NAMALWA (cell line): ENCODE results near the gene RHOB.

Experiments used
- DNase-seq: peaks from one replicate; pipeline ENCODE4 v3.0.0-alpha.2; 2015; ENCODE audit warnings: low spot score

RHOB gene

GRCh38 chr2:20475567-20475952 lies 28.7 kb downstream of the RHOB start:
- DNase-seq, result no peak

GRCh38 chr2:20476481-20476880 lies 29.6 kb downstream of the RHOB start:
- DNase-seq, result no peak

- no peak for DNase-seq
Measured at GRCh38 chr2:20476950-20477349, 30.1 kb downstream of the RHOB start.

DNA sequence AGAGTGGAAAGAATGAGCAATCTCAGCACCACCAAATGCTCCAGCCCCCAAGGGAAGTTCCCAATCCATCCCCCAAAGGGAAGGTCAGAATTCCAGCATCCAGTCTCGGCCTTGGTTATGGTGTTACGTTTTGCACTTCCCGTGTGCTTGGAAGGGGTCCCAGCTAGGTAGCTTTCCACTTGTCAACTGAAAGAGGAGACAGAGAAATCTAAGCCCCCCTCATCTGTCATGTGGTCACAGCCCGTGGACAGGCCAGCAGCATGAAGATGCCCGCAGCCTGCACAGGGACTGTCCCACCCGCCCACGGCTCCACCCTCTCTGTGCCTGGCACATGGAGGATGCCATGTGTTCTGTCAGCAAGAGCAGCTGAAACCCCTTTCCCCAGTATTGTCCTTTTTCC lies 32.1 kb downstream of the RHOB start:
- no peak for DNase-seq

DNA sequence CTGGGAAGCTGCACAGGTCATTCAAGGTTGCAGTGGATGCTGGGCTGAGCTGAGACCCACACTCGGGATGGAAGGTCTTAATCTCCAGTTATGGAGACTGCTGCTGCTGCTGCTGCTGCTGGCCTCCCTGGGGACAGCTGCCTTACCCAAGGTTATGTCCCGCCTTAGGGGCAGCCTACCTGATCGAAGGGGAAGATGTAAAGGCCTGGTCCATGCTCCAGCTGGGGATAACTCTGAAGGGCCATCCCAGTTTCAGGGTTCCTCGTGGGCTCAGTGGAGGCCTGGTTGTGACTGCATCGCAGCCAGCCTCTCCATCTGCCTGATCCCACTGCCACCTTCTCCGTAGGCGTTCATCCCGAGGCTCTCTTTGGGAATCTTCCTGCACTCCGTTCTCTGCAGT lies 33.0 kb downstream of the RHOB start:
- DNase-seq, result no peak

DNA sequence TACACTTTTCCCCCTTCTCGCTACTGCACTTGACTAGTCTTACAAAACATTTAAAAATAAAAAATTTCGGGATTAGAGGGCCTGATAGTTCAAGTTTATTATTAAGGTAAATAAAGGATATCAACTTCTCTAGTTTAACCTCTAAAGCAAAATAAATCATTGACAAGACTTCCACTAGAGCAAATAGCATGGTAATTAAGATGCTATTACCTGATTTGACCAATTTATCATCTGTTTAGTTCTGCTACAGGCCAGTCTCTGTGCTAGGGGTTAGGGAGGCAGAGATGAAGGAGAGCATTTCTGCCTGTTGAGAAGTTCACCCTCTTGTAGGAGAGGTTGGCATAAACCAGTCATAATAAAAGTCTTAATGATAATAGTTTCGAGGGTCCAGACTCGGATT lies 34.0 kb downstream of the RHOB start:
- no peak for DNase-seq

DNA sequence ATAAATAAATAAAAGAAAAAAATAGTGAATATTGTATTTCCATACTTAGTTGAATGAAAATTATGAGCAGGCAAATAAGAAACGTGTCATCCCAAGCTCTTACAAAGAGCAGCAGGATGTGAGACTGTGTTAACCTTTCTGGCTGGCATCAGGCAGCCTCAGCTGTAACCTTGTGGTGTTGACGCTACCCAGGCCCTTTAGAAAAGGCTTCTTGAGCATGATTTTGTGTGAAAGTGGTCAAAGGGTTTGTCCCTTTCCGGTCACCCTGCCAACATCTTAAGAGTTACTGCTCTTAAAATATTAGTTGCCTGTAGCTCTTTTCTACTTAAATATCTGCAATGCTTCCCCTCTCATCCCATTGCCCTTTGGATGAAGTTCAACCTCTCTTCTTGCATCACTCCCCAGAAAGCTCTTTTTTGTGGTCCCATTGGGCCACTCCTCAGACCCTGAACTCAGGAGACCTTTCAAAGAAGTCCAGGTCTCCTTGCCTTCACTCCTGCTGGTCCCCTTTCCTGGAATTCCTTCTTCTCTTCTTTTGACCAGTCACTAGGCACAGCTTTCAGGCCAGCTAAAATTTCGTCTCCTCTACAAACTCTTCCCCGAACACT lies 35.0 kb downstream of the RHOB start:
- no peak for DNase-seq

DNA sequence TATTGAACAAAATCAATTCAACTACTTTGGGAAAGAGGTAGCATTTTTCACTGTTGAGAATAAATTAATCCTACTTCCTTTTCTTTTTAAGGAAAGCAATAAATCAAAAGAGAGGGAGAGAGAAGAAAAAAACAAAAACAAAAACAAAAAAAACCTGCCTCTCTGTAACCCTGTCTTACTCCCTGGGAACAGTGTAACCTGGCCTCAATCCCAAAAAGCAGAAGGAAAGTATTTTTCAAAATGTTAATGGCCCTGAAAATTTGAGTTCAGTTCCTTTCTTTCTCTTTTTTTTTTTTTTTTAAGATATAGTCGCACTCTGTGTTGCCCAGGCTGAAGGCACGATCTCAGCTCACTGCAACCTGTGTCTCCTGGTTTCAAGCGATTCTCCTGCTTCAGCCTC lies 35.9 kb downstream of the RHOB start:
- DNase-seq, result no peak

GRCh38 chr2:20483194-20483895 lies 36.5 kb downstream of the RHOB start:
- DNase-seq, result no peak

- DNase-seq, result no peak
Measured at GRCh38 chr2:20484034-20484617, 37.3 kb downstream of the RHOB start.

- DNase-seq, result no peak
Measured at GRCh38 chr2:20484810-20485611, 38.1 kb downstream of the RHOB start.

DNA sequence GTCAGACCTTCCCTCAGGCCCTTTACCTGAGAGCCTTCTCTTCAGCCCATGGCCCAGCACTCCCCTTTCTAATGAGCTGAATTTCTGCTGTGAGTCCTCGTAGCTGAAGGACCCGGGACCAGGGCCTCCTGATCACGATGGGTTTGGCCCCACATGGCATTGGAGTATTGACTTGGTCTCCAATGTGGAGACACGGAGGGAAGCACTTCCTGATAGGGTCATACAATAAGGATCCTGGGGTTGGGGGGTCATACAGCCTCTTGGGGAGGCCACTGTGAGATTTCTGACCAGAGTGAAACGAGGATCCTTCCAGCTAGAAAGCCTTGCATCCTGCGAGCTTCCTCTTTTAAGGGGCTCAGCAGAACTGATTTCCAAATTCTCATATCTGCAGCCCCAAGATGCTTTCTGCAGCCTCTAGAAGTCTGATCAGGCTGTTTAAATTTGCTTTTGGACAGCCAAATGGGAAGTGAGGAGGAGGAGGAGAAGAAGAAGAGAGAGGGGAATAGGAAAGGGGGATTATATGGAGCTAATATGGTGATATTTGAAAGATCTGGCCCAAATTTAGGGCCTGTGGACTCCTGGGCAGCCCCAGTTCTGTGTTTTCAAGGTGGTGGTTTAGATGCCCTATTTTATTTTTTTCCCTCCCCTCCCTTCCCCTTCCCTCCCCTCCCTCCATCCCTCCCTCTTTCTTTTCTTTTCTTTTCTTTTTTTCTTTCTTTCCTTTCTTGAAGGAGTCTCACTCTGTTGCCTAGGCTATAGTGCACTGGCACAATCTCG lies 38.9 kb downstream of the RHOB start:
- no peak for DNase-seq

GRCh38 chr2:20486571-20486970 lies 39.7 kb downstream of the RHOB start:
- no peak for DNase-seq

DNA sequence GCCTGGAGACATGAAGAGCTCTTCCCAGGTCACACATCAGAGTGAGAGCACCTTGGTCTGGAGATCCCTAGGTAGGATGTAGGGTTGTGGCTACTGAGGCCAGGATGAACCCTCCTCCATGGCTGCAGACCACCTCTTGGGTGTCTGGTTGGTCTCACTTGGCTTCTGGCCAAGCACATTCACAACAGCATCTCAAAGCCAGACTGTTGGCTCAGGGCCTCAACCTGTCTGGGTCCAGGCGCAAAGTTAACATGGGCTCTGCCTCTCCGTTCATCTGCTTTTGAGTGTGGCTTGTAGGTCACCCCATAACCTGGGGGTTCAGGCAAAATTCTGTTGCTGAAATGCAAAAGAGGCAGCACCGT lies 40.1 kb downstream of the RHOB start:
- no peak for DNase-seq

DNA sequence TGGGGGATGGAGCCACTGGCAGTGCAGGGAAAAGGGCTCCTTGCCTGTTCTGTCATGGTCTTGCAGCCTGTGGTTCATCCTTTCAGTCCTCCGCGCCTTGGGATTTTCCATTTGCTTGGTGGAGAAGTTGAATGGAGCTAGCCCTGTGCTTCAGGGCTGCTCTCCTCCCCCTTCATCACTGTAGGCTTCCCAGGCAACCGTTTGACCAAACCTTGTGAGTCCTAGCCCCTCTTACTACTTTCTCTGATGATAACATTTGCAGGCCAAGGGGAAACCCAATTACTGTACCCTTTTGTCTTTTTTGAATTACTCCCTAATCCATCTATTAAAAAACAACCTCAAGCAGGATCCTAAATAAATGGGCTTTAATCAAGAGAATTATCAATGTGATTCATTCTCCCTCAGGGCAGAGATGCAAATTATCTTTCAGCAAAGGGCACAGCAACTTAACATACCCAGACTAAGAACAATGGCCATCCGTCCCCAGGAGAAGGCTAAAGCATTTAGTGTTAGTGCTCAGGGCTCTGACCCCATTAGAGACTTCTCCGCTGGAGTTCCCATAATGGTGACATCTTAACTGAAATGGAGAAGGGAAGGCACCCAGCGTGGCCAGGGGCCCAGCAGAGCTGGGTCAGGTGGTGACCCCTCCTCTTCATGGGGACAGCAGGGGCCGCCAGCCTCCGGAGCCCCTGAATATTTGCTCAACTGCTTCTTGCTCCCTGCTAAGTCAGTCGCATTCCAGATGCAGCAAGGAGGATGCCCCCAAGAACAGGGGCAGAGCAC lies 40.7 kb downstream of the RHOB start:
- no peak for DNase-seq

GRCh38 chr2:20488201-20488641 lies 41.3 kb downstream of the RHOB start:
- no peak for DNase-seq

GRCh38 chr2:20488782-20489181 lies 41.9 kb downstream of the RHOB start:
- DNase-seq, result no peak

- DNase-seq, result no peak
Measured at GRCh38 chr2:20490300-20491181, 43.7 kb downstream of the RHOB start.

DNA sequence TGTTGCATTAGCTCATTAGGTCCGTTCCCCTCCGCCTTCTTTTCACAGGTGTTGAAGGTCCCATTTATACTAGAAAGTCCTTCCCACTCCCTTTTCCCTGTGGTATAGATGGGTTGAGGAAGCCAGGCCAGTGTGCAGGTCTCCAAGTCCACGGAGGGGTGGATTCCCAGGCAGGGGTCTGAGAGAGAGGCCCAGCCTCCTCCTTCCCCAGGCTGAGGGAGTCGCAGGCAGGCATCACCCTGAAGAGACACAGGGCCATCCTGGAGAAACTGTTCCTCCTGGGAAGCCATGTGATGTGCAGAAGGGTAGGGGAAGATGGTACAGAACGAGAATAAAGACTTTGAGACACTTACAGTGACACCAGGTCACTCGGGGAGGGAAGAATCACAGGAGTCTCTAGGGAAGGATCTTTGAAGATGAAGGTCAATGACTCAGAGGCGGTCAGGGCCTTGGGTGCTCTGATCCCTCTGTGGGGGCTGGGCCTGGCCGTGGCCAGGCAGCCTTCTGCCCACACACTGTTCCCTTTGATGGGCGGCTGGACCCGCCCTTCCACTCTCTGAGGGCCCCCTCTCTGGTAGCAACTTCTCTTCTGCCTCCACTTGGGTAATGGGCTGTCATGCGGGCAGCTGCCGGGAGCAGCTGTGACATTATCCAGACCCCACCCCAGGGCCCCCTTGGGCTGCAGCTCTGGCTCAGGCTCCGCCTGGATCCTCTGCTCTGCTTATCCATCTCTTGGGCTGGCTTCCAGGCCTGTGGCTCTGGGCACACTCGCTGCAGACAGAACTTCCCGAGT lies 45.1 kb downstream of the RHOB start:
- no peak for DNase-seq
